ENCODE results near the gene CAMTA2. TPM values are rescaled to one million over a fixed set of nuclear protein-coding genes. Genes with fewer than 3 reads are reported as not detected.
A peak's percentile ranks its signal among the peaks of the same experiment; 100 is the strongest.

The CAMTA2 gene
- total RNA-seq, 4 donors from 2014 or later, result 35.9 to 71.8 (median 51.8) TPM

- no peaks in the 10 kb centered on the region for H3K27me3 ChIP-seq
- H3K4me1 ChIP-seq, result peaks cover 29 to 53% (median 34%) of the 10 kb centered on the region in 4 donors
- in situ Hi-C loops (cut with MboI; ENCODE audit: low pct_ligation_motif_present in 1 of 4, low pct_unique_long_range_greater_than_20kb in 1 of 4, low sequenced_read_pairs in 3 of 4) (no loop called here), intact Hi-C loops (cut with DNase I; ENCODE audit: low total_unique reads) (no loop called here)
- H3K36me3 ChIP-seq, result no peaks in the 10 kb centered on the region
- peak in 1 of 3 donors; percentile 71 for TF ChIP-seq POLR2AphosphoS5 (IDR thresholded peaks at IDR 0.05)
- no peak for TF ChIP-seq EP300 (IDR thresholded peaks at IDR 0.05; ENCODE audit: low read depth)
- 1% methylated on average over 41 of the region's 75 CpGs; no CpG with 5 or more reads in 1 of the 2 donors for WGBS, 2 donors (ENCODE audit: low coverage in 1 of 2)
- H3K4me3 ChIP-seq, result peak overlapping the region; percentile 33 to 92 (median 64)
- peak; percentile 93 for DNase-seq
- no peaks in the 10 kb centered on the region for H3K9me3 ChIP-seq
- peak overlapping the region; percentile 95 to 100 (median 100) for H3K27ac ChIP-seq
These were observed 38.0 kb downstream of the CAMTA2 start for GRCh38 chr17:4949321-4950074.

DNA sequence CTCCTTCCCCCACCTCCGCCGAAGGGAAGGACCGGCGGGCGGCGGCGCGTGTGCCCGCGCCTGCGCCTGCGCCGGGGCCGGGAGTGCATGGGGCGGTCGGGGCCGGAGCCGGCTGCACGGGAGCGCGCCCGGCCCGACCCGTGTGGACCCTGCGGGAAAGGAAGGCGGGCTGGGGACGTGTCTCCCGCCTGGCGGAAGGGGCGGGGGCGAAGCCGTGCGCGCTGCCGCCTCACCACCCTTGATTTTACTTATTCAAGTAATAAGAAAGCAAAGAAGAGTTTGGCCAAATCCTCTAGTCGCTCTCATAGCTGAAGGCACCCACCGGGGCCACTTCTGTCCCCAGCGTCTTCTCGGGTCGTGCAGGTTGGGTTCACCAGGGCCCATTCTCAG is 38.5 kb downstream of the CAMTA2 start:
- peak; percentile 87 for DNase-seq
- Histone ChIP-seq H3K36me3 (no peaks in the 10 kb centered on the region), H3K27ac (peak overlapping the region; percentile 95 to 100 (median 100)), H3K4me3 (peak overlapping the region; percentile 33 to 92 (median 64)), H3K4me1 (peaks cover 29 to 54% (median 37%) of the 10 kb centered on the region in 4 donors), H3K27me3 (no peaks in the 10 kb centered on the region), H3K9me3 (no peaks in the 10 kb centered on the region)
- in situ Hi-C loops (cut with MboI; ENCODE audit: low pct_ligation_motif_present in 1 of 4, low pct_unique_long_range_greater_than_20kb in 1 of 4, low sequenced_read_pairs in 3 of 4), result no loop called here
- 1% methylated on average over 40 of the region's 40 CpGs; no CpG with 5 or more reads in 1 of the 2 donors for WGBS, 2 donors (ENCODE audit: low coverage in 1 of 2)
- intact Hi-C loops (cut with DNase I; ENCODE audit: low total_unique reads), result no loop called here
- TF ChIP-seq POLR2A (IDR thresholded peaks at IDR 0.05), result no peak
- peak; percentile 24 to 54 (median 44) for TF ChIP-seq POLR2AphosphoS5 (IDR thresholded peaks at IDR 0.05)

GRCh38 chr17:4948166-4948930 is 39.1 kb downstream of the CAMTA2 start, which contains the start of gene PFN1:
Gene PFN1 (minus strand): TSS chr17:4948530. CDS start chr17:4948394, 136 bp downstream.
- H3K4me1 ChIP-seq, result peaks cover 29 to 50% (median 40%) of the 10 kb centered on the region in 4 donors
- H3K27me3 ChIP-seq, result no peaks in the 10 kb centered on the region
- in situ Hi-C loops (cut with MboI; ENCODE audit: low pct_ligation_motif_present in 1 of 4, low pct_unique_long_range_greater_than_20kb in 1 of 4, low sequenced_read_pairs in 3 of 4) (no loop called here), intact Hi-C loops (cut with DNase I; ENCODE audit: low total_unique reads) (no loop called here)
- DNase-seq, result peak; percentile 94
- H3K27ac ChIP-seq, result peak within 1 kb of the TSS; percentile 95 to 100 (median 100)
- H3K36me3 ChIP-seq, result peaks cover 0 to 1% (median 0%) of the 10 kb centered on the region in 4 donors
- TF ChIP-seq POLR2AphosphoS5 (IDR thresholded peaks at IDR 0.05), result peak; percentile 73 to 96 (median 92)
- no peak for TF ChIP-seq EP300 (IDR thresholded peaks at IDR 0.05; ENCODE audit: low read depth)
- TF ChIP-seq, protein P1, sequence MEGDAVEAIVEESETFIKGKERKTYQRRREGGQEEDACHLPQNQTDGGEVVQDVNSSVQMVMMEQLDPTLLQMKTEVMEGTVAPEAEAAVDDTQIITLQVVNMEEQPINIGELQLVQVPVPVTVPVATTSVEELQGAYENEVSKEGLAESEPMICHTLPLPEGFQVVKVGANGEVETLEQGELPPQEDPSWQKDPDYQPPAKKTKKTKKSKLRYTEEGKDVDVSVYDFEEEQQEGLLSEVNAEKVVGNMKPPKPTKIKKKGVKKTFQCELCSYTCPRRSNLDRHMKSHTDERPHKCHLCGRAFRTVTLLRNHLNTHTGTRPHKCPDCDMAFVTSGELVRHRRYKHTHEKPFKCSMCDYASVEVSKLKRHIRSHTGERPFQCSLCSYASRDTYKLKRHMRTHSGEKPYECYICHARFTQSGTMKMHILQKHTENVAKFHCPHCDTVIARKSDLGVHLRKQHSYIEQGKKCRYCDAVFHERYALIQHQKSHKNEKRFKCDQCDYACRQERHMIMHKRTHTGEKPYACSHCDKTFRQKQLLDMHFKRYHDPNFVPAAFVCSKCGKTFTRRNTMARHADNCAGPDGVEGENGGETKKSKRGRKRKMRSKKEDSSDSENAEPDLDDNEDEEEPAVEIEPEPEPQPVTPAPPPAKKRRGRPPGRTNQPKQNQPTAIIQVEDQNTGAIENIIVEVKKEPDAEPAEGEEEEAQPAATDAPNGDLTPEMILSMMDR (IDR thresholded peaks at IDR 0.05), result no peak
- peak; percentile 97 for TF ChIP-seq POLR2A (IDR thresholded peaks at IDR 0.05)
- peak within 1 kb of the TSS; percentile 52 to 100 (median 84) for H3K4me3 ChIP-seq
- no peaks in the 10 kb centered on the region for H3K9me3 ChIP-seq
- 0% methylated on average over 5 to 43 of the region's 59 CpGs for WGBS, 2 donors (ENCODE audit: low coverage in 1 of 2)

DNA sequence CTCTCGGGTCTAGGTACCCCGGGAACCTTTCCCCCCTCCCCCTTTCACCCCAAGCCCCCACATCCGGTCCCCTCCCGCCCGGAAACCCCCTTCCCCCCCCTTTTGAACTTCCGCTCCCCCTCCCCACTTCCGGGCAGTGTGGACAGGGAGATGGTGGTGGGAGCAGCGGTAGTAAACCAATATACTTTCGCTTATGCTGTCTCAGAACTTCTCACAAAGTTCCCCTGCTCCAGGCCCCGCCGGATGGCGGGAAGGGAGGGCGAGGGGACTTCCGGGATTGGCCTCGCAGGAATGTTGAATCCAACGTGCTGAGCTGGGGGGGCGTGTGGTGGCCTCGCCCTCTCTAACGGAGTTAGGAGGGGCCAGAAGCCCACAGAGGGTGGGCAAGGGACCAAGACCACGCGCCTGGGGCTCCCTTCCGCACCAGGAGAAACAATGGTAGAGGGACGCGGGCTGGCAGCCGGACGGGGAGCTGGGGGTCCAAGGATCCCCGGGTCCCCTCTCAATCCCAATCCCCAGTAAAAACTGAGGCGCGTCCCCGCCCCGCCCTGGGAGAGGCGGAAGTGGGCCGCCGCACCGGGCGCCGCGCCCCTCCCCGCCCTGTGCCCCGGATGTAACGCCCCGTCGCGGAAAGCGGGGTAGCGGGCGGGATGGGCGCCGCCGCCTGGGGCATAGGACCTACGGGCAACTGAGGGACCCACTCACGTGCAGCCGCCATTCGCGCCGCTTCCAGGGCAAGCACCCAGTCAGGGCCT is 39.9 kb downstream of the CAMTA2 start:
- TF ChIP-seq EP300 (IDR thresholded peaks at IDR 0.05; ENCODE audit: low read depth), result no peak
- TF ChIP-seq, protein P1 (IDR thresholded peaks at IDR 0.05), result no peak
- TF ChIP-seq POLR2AphosphoS5 (IDR thresholded peaks at IDR 0.05), result peak in 2 of 3 donors; percentile 3 to 4
- TF ChIP-seq POLR2A (IDR thresholded peaks at IDR 0.05), result no peak
- Histone ChIP-seq H3K9me3 (no peaks in the 10 kb centered on the region), H3K27me3 (no peaks in the 10 kb centered on the region), H3K27ac (peak overlapping the region; percentile 95 to 100 (median 100)), H3K4me1 (peaks cover 29 to 58% (median 40%) of the 10 kb centered on the region in 4 donors), H3K4me3 (peak overlapping the region; percentile 52 to 100 (median 84)), H3K36me3 (peaks cover 0 to 6% (median 0%) of the 10 kb centered on the region in 4 donors)
- intact Hi-C loops (cut with DNase I; ENCODE audit: low total_unique reads) (no loop called here), in situ Hi-C loops (cut with MboI; ENCODE audit: low pct_ligation_motif_present in 1 of 4, low pct_unique_long_range_greater_than_20kb in 1 of 4, low sequenced_read_pairs in 3 of 4) (no loop called here)
- WGBS, 2 donors (ENCODE audit: low coverage in 1 of 2), result 1% methylated on average over 49 of the region's 56 CpGs; no CpG with 5 or more reads in 1 of the 2 donors
- peak; percentile 81 for DNase-seq
